ENCODE data around the gene ZFP36. TPM values are rescaled to one million over a fixed set of nuclear protein-coding genes. Genes with fewer than 3 reads are reported as not detected.

Gene ZFP36
- total RNA-seq, 6 experiments from 2014 or later: 30.9 to 81.6 (median 68.5) TPM

DNA sequence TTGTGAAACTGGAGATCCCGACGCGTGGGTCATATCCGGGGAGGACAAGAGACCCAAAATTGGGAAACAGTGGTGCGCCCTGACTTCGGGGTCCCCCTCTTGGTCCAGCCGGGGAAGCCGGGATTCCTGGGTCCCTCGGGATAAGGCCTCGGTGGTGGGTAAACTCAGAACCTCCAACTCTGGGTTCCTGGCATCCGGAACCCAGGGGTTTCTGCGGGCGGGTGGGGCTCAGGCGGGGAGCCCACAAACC lies 688 bp downstream of the ZFP36 start:
- Mint-ChIP-seq H3K36me3 (ENCODE audit: low read depth) (peaks cover 21% of the 10 kb centered on the region), H3K4me1 (ENCODE audit: low read depth) (peaks cover 55% of the 10 kb centered on the region), H3K27ac (peak overlapping the region; percentile 91), H3K9me3 (peaks cover 23% of the 10 kb centered on the region), H3K27me3 (ENCODE audit: insufficient read depth) (peaks cover 52% of the 10 kb centered on the region), H3K4me3 (peak overlapping the region; percentile 92)
- no peak for DNase-seq
- TF ChIP-seq, protein P1, sequence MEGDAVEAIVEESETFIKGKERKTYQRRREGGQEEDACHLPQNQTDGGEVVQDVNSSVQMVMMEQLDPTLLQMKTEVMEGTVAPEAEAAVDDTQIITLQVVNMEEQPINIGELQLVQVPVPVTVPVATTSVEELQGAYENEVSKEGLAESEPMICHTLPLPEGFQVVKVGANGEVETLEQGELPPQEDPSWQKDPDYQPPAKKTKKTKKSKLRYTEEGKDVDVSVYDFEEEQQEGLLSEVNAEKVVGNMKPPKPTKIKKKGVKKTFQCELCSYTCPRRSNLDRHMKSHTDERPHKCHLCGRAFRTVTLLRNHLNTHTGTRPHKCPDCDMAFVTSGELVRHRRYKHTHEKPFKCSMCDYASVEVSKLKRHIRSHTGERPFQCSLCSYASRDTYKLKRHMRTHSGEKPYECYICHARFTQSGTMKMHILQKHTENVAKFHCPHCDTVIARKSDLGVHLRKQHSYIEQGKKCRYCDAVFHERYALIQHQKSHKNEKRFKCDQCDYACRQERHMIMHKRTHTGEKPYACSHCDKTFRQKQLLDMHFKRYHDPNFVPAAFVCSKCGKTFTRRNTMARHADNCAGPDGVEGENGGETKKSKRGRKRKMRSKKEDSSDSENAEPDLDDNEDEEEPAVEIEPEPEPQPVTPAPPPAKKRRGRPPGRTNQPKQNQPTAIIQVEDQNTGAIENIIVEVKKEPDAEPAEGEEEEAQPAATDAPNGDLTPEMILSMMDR (IDR thresholded peaks at IDR 0.05): no peak

DNA sequence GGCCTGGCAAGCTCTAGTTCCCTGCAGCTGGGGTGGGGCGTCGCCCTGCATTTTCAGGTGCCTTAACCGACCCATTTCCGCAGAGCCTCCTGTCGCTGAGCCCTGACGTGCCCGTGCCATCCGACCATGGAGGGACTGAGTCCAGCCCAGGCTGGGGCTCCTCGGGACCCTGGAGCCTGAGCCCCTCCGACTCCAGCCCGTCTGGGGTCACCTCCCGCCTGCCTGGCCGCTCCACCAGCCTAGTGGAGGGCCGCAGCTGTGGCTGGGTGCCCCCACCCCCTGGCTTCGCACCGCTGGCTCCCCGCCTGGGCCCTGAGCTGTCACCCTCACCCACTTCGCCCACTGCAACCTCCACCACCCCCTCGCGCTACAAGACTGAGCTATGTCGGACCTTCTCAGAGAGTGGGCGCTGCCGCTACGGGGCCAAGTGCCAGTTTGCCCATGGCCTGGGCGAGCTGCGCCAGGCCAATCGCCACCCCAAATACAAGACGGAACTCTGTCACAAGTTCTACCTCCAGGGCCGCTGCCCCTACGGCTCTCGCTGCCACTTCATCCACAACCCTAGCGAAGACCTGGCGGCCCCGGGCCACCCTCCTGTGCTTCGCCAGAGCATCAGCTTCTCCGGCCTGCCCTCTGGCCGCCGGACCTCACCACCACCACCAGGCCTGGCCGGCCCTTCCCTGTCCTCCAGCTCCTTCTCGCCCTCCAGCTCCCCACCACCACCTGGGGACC lies 1.2 kb downstream of the ZFP36 start:
- peaks cover 23% of the 10 kb centered on the region for H3K9me3 Mint-ChIP-seq
- peaks cover 21% of the 10 kb centered on the region for H3K36me3 Mint-ChIP-seq (ENCODE audit: low read depth)
- TF ChIP-seq, protein P1 (IDR thresholded peaks at IDR 0.05): no peak
- DNase-seq: peak; percentile 40
- peaks cover 50% of the 10 kb centered on the region for H3K4me1 Mint-ChIP-seq (ENCODE audit: low read depth)
- H3K27me3 Mint-ChIP-seq (ENCODE audit: insufficient read depth): peaks cover 52% of the 10 kb centered on the region
- peak overlapping the region; percentile 92 for H3K4me3 Mint-ChIP-seq
- peak overlapping the region; percentile 91 for H3K27ac Mint-ChIP-seq

DNA sequence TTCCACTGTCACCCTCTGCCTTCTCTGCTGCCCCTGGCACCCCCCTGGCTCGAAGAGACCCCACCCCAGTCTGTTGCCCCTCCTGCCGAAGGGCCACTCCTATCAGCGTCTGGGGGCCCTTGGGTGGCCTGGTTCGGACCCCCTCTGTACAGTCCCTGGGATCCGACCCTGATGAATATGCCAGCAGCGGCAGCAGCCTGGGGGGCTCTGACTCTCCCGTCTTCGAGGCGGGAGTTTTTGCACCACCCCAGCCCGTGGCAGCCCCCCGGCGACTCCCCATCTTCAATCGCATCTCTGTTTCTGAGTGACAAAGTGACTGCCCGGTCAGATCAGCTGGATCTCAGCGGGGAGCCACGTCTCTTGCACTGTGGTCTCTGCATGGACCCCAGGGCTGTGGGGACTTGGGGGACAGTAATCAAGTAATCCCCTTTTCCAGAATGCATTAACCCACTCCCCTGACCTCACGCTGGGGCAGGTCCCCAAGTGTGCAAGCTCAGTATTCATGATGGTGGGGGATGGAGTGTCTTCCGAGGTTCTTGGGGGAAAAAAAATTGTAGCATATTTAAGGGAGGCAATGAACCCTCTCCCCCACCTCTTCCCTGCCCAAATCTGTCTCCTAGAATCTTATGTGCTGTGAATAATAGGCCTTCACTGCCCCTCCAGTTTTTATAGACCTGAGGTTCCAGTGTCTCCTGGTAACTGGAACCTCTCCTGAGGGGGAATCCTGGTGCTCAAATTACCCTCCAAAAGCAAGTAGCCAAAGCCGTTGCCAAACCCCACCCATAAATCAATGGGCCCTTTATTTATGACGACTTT lies 2.0 kb downstream of the ZFP36 start:
- H3K4me1 Mint-ChIP-seq (ENCODE audit: low read depth): peaks cover 49% of the 10 kb centered on the region
- H3K27ac Mint-ChIP-seq: peak overlapping the region; percentile 91
- H3K27me3 Mint-ChIP-seq (ENCODE audit: insufficient read depth): peaks cover 54% of the 10 kb centered on the region

DNA sequence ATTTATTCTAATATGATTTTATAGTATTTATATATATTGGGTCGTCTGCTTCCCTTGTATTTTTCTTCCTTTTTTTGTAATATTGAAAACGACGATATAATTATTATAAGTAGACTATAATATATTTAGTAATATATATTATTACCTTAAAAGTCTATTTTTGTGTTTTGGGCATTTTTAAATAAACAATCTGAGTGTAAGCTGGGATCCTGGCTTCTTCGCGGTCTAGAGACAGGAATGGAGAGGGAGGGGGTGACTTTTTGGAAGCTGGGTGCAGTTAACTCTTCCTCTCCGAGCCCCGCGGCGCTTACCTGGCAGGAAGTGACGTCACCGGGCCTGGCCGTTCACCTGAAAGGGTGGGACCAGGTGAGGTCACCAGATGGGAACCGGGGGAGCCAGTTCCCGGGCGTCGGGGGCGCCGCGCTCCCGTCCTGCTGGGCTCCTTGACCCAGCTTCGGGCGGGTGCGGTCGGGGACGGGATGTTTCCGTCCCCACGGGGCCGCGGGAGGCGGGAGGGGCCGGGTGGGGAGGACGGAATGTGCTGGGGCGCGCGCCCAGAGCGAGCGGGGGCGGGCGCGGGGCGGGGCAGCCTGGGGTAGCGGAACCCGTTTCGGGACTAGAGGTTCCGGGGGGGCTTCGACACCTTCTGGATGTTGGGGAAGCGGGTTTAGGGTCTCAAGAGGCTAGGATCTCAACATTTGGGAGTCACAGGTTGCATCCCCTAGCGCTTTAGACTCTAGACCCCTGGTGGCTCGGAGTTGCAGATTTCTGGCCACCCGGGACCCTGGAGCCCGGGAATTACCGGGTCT lies 2.8 kb downstream of the ZFP36 start:
- Mint-ChIP-seq H3K36me3 (ENCODE audit: low read depth) (peaks cover 25% of the 10 kb centered on the region), H3K27ac (peak overlapping the region; percentile 91), H3K9me3 (peaks cover 23% of the 10 kb centered on the region), H3K4me1 (ENCODE audit: low read depth) (peaks cover 52% of the 10 kb centered on the region), H3K27me3 (ENCODE audit: insufficient read depth) (peaks cover 57% of the 10 kb centered on the region), H3K4me3 (peak overlapping the region; percentile 92)
- TF ChIP-seq, protein P1 (IDR thresholded peaks at IDR 0.05): peak; percentile 41
- DNase-seq: peak; percentile 47

More for the DNA sequence above, 2.0 kb downstream of the ZFP36 start:
- Mint-ChIP-seq H3K9me3 (peaks cover 23% of the 10 kb centered on the region), H3K4me3 (peak overlapping the region; percentile 92), H3K36me3 (ENCODE audit: low read depth) (peaks cover 21% of the 10 kb centered on the region)
- DNase-seq: peak; percentile 53
- TF ChIP-seq, protein P1 (IDR thresholded peaks at IDR 0.05): no peak

DNA sequence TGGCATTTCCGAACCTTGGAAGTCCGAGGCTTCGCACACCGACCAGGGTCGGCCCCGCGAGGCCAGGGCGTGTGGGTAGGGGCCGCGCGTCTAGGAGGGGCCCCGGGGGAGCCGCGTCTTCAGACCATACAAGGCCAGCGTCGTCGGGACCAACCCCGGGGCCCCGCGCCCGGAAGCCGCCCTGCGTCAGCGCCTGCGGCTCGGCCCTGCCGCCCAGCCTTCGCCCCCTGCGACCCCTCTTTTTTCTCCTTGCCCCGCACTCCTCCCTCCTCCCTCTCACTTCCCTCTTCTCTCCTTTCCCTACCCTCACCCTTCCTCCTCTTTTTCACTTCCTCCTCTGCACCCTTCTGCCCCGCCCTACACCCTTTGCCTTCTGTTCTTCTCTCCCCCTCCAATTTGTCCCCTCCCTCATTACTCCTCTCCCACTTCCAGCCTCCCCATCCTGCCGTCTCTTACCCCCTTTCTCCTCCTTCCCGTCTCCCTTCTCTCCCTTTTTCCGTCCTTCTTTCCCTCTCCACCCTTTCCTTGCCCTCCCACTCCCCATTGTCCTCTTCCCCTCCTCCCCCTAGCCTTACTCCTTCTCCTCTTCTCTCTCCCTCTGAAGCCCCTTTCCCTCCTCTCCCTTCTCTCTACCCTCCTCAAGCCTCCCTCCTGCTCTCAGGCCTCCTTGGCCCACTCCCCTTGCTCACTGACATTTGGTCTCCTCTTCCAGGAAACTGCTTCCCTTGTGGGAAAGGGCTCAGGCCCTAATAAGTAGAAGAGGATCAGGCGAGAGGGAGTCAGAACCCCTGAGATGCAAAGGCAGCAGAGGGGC lies 3.6 kb downstream of the ZFP36 start:
- Mint-ChIP-seq H3K4me1 (ENCODE audit: low read depth) (peaks cover 60% of the 10 kb centered on the region), H3K36me3 (ENCODE audit: low read depth) (peaks cover 28% of the 10 kb centered on the region)
- no peak for DNase-seq

More for the DNA sequence above, 3.6 kb downstream of the ZFP36 start:
- TF ChIP-seq, protein P1 (IDR thresholded peaks at IDR 0.05): no peak
- peak overlapping the region; percentile 91 for H3K27ac Mint-ChIP-seq
- H3K9me3 Mint-ChIP-seq: peaks cover 23% of the 10 kb centered on the region
- peaks cover 57% of the 10 kb centered on the region for H3K27me3 Mint-ChIP-seq (ENCODE audit: insufficient read depth)
- peak overlapping the region; percentile 92 for H3K4me3 Mint-ChIP-seq

All from HFFc6 (cell line).